ENCODE results near the gene ZNF333. TPM values are rescaled to one million over a fixed set of nuclear protein-coding genes. Genes with fewer than 3 reads are reported as not detected.

ZNF333 gene
- total and polyA plus RNA-seq, 2 donors (not counting 3 experiments of a cell fraction or from before 2014, with no cell fraction given), result 11.1 to 19.7 TPM

GRCh38 chr19:14767466-14767971 is 77.7 kb downstream of the ZNF333 start:
- no peak overlapping the region for H3K27ac ChIP-seq (ENCODE audit: insufficient read depth, low read depth, low read length)
- BruUV-seq (replicated peaks), result no TSS peak
- H4K20me1 ChIP-seq (replicated peaks; ENCODE audit: control insufficient read depth, extremely low read depth, insufficient read depth, low read length), result no peaks in the 10 kb centered on the region
- POLR2A ChIA-PET, result no interaction called here
- no peaks in the 10 kb centered on the region for H3K27me3 ChIP-seq (ENCODE audit: control insufficient read depth in 2 of 2, insufficient read depth in 2 of 2, low read length in 2 of 2)
- DNase-seq (ENCODE audit: low read depth, low spot score) (no peak), FAIRE-seq (no peak)
- TF ChIP-seq EZH2 (IDR thresholded peaks at IDR 0.05; ENCODE audit: borderline replicate concordance, low read depth, low read length, severe bottlenecking) (no peak), POLR2A (IDR thresholded peaks at IDR 0.05; ENCODE audit: low read depth, low read length) (no peak), MYC (IDR thresholded peaks at IDR 0.05; ENCODE audit: low read depth, low read length) (no peak), GATA2 (IDR thresholded peaks at IDR 0.05; ENCODE audit: insufficient read depth, insufficient read length, low read depth, low read length) (no peak), FOS (IDR thresholded peaks at IDR 0.05; ENCODE audit: borderline replicate concordance, insufficient read depth, low read length) (no peak), JUN (IDR thresholded peaks at IDR 0.05; ENCODE audit: borderline replicate concordance, insufficient read depth, insufficient read length, low read depth) (no peak), POLR2AphosphoS5 (IDR thresholded peaks at IDR 0.05; ENCODE audit: insufficient read depth, low read depth, low read length) (no peak)
- TF ChIP-seq, protein P1, sequence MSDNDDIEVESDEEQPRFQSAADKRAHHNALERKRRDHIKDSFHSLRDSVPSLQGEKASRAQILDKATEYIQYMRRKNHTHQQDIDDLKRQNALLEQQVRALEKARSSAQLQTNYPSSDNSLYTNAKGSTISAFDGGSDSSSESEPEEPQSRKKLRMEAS (IDR thresholded peaks at IDR 0.05; ENCODE audit: insufficient read depth, insufficient read length), result no peak
- TF ChIP-seq, protein P2, sequence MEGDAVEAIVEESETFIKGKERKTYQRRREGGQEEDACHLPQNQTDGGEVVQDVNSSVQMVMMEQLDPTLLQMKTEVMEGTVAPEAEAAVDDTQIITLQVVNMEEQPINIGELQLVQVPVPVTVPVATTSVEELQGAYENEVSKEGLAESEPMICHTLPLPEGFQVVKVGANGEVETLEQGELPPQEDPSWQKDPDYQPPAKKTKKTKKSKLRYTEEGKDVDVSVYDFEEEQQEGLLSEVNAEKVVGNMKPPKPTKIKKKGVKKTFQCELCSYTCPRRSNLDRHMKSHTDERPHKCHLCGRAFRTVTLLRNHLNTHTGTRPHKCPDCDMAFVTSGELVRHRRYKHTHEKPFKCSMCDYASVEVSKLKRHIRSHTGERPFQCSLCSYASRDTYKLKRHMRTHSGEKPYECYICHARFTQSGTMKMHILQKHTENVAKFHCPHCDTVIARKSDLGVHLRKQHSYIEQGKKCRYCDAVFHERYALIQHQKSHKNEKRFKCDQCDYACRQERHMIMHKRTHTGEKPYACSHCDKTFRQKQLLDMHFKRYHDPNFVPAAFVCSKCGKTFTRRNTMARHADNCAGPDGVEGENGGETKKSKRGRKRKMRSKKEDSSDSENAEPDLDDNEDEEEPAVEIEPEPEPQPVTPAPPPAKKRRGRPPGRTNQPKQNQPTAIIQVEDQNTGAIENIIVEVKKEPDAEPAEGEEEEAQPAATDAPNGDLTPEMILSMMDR (IDR thresholded peaks at IDR 0.05; ENCODE audit: extremely low read depth in 1 of 2, insufficient read depth in 1 of 2, low read depth in 1 of 2, low read length in 2 of 2), result no peak
- H3K36me3 ChIP-seq (ENCODE audit: control insufficient read depth in 2 of 2, extremely low read depth in 1 of 2, insufficient read depth in 2 of 2, low read length in 2 of 2), result no peaks in the 10 kb centered on the region
- H3K9me1 ChIP-seq (replicated peaks; ENCODE audit: control insufficient read depth, extremely low read depth, insufficient read depth, low read length), result no peaks in the 10 kb centered on the region
- CTCF ChIA-PET, result no interaction called here
- intact Hi-C loops (cut with micrococcal nuclease) (no loop called here), dilution Hi-C loops (cut with MboI; ENCODE audit: extremely low pct_ligation_motif_present, low sequenced_read_pairs) (no loop called here)
- H3K4me3 ChIP-seq (replicated peaks in 1 of 3; ENCODE audit: insufficient read depth in 1 of 3, low read depth in 1 of 3, low read length in 3 of 3), result no peak overlapping the region
- H3K4me1 ChIP-seq (ENCODE audit: control insufficient read depth, extremely low read depth, insufficient read depth, low read length), result no peaks in the 10 kb centered on the region
- H3K9ac ChIP-seq (replicated peaks; ENCODE audit: extremely low read depth, insufficient read depth, low read length), result no peak overlapping the region
- H3K9me3 ChIP-seq (replicated peaks; ENCODE audit: control insufficient read depth, insufficient read depth, low read length), result no peaks in the 10 kb centered on the region
- no peak overlapping the region for H3K4me2 ChIP-seq (ENCODE audit: insufficient read depth, low read length)
- H3K79me2 ChIP-seq (ENCODE audit: control insufficient read depth, insufficient read depth, low read length), result no peaks in the 10 kb centered on the region
- no peak overlapping the region for H2AFZ ChIP-seq (ENCODE audit: low read depth, low read length)
